Tibial artery (tissue), 4 donors: ENCODE results near the gene RENBP.

Source experiments
- DNase-seq, 2 donors: peaks; one replicate each; pipeline ENCODE4 v3.0.0-alpha.2; 2019
- H3K27ac ChIP-seq, 2 donors: fragments of 200-600 bp; sonication (generic) in 1 of 2; 1 replicate in 1 of 2; 2 replicates in 1 of 2; pipeline ENCODE4 v1.5.1; 2018 to 2019; ENCODE audit warnings: mild to moderate bottlenecking in 1 of 2
- H3K27me3 ChIP-seq, 2 donors: fragments of 200-600 bp; sonication (generic) in 1 of 2; one replicate each; pipeline versions ENCODE4 v1.5.1 to v1.6.0; 2016 to 2019
- H3K36me3 ChIP-seq, 3 donors: fragments of 200-600 bp; sonication (generic) in 2 of 3; one replicate each; pipeline ENCODE4 v1.5.1; 2016 to 2019; ENCODE audit warnings: mild to moderate bottlenecking in 2 of 3
- H3K4me1 ChIP-seq, 4 donors: fragments of 200-600 bp; sonication (generic) in 2 of 4; 1 replicate in 3 of 4; 2 replicates in 1 of 4; pipeline ENCODE4 v1.5.1; 2016 to 2019
- H3K4me3 ChIP-seq, 2 donors: fragments of 200-600 bp; sonication (generic) in 1 of 2; 1 replicate in 1 of 2; 2 replicates in 1 of 2; pipeline ENCODE4 v1.5.1; 2018 to 2019; ENCODE audit warnings: mild to moderate bottlenecking in 2 of 2
- H3K9me3 ChIP-seq, 3 donors: fragments of 200-600 bp; sonication (generic) in 1 of 3; one replicate each; pipeline ENCODE4 v1.5.1; 2016 to 2019
- CTCF ChIP-seq, 2 experiments: fragments of 200-600 bp in 1 of 2; fragments of 450-650 bp in 1 of 2; IDR thresholded peaks; one replicate each; pipeline ENCODE4 v1.5.1; 2017 to 2019; ENCODE audit warnings: antibody characterized with exemption in 2 of 2, mild to moderate bottlenecking in 1 of 2, moderate library complexity in 1 of 2
- intact Hi-C: fragments of 100-400 bp; cut with DNase I; formaldehyde crosslinking; loops from one replicate; pipeline ENCODE4 v1.15.0; 2023; ENCODE audit warnings: low total_unique reads

Gene RENBP

GRCh38 chrX:153966283-153966688 lies 21.8 kb upstream of the RENBP start:
- no peak for TF ChIP-seq CTCF (IDR thresholded peaks at IDR 0.05)
- Histone ChIP-seq H3K27me3 (no peaks in the 10 kb centered on the region), H3K4me1 (peaks cover 0 to 45% (median 37%) of the 10 kb centered on the region in 4 donors), H3K4me3 (no peak overlapping the region), H3K27ac (peak overlapping the region; percentile 98 to 99), H3K36me3 (peaks cover 8 to 32% (median 25%) of the 10 kb centered on the region in 3 donors), H3K9me3 (peaks cover 0 to under 1% (median 0%) of the 10 kb centered on the region in 3 donors)
- DNase-seq = peak in 1 of 2 donors; percentile 81
- intact Hi-C loops = no loop called here

- H3K27me3 ChIP-seq = no peaks in the 10 kb centered on the region
- no peak for DNase-seq
- no peaks in the 10 kb centered on the region for H3K9me3 ChIP-seq
- peaks cover 9 to 39% (median 32%) of the 10 kb centered on the region in 3 donors for H3K36me3 ChIP-seq
- peaks cover 0 to 45% (median 37%) of the 10 kb centered on the region in 4 donors for H3K4me1 ChIP-seq
- H3K27ac ChIP-seq = peak overlapping the region in 1 of 2 donors; percentile 99
- no peak for TF ChIP-seq CTCF (IDR thresholded peaks at IDR 0.05)
- intact Hi-C loops = no loop called here
- no peak overlapping the region for H3K4me3 ChIP-seq
Observed at GRCh38 chrX:153965406-153965805, 21.0 kb upstream of the RENBP start.

- TF ChIP-seq CTCF (IDR thresholded peaks at IDR 0.05) = no peak
- Histone ChIP-seq H3K27me3 (no peaks in the 10 kb centered on the region), H3K36me3 (peaks cover 18 to 52% (median 45%) of the 10 kb centered on the region in 3 donors), H3K27ac (no peak overlapping the region), H3K9me3 (no peaks in the 10 kb centered on the region), H3K4me3 (no peak overlapping the region), H3K4me1 (peaks cover 0 to 38% (median 34%) of the 10 kb centered on the region in 4 donors)
- no peak for DNase-seq
- intact Hi-C loops = no loop called here
Observed at GRCh38 chrX:153964105-153964504, 19.7 kb upstream of the RENBP start.

GRCh38 chrX:153963546-153963945 lies 19.1 kb upstream of the RENBP start:
- H3K4me1 ChIP-seq = peaks cover 0 to 32% (median 30%) of the 10 kb centered on the region in 4 donors
- no peak overlapping the region for H3K4me3 ChIP-seq
- no peak overlapping the region for H3K27ac ChIP-seq
- H3K27me3 ChIP-seq = no peaks in the 10 kb centered on the region
- no peaks in the 10 kb centered on the region for H3K9me3 ChIP-seq
- no peak for DNase-seq
- no peak for TF ChIP-seq CTCF (IDR thresholded peaks at IDR 0.05)
- intact Hi-C loops = no loop called here
- H3K36me3 ChIP-seq = peaks cover 18 to 58% (median 51%) of the 10 kb centered on the region in 3 donors

- intact Hi-C loops = no loop called here
- Histone ChIP-seq H3K4me1 (peaks cover 0 to 10% (median 8%) of the 10 kb centered on the region in 4 donors), H3K27me3 (no peaks in the 10 kb centered on the region), H3K4me3 (no peak overlapping the region), H3K36me3 (peaks cover 18 to 81% (median 73%) of the 10 kb centered on the region in 3 donors), H3K9me3 (no peaks in the 10 kb centered on the region), H3K27ac (no peak overlapping the region)
- no peak for TF ChIP-seq CTCF (IDR thresholded peaks at IDR 0.05)
- DNase-seq = no peak
Observed at GRCh38 chrX:153961292-153961691, 16.8 kb upstream of the RENBP start.

GRCh38 chrX:153960786-153961185 lies 16.3 kb upstream of the RENBP start:
- peaks cover 18 to 86% (median 79%) of the 10 kb centered on the region in 3 donors for H3K36me3 ChIP-seq

More at GRCh38 chrX:153960786-153961185, 16.3 kb upstream of the RENBP start:
- Histone ChIP-seq H3K4me3 (no peak overlapping the region), H3K9me3 (no peaks in the 10 kb centered on the region), H3K27me3 (no peaks in the 10 kb centered on the region), H3K27ac (no peak overlapping the region), H3K4me1 (peaks cover 0 to 4% (median 3%) of the 10 kb centered on the region in 4 donors)
- DNase-seq = no peak
- intact Hi-C loops = no loop called here
- TF ChIP-seq CTCF (IDR thresholded peaks at IDR 0.05) = no peak
